ENCODE measurements around the gene NPIPB2.

DNA sequence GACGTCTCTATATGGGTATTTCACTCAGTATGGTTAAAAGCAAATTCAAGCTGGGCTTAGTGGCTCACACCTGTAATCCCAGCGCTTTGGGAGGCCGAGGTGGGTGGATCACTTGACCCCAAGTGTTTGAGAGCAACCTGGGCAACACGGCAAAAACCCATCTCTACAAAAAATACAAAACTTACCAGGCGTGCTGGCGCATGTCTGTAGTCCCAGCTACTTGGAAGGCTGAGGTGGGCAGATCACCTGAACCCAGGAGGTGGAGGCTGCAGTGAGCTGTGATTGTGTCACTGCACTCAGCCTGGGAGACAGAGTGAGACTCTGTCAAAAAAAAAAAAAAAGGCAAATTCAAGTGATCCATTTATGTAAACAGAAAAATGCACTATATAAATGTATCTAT lies 21.9 kb upstream of the NPIPB2 start:
- TF ChIP-seq, protein P1, sequence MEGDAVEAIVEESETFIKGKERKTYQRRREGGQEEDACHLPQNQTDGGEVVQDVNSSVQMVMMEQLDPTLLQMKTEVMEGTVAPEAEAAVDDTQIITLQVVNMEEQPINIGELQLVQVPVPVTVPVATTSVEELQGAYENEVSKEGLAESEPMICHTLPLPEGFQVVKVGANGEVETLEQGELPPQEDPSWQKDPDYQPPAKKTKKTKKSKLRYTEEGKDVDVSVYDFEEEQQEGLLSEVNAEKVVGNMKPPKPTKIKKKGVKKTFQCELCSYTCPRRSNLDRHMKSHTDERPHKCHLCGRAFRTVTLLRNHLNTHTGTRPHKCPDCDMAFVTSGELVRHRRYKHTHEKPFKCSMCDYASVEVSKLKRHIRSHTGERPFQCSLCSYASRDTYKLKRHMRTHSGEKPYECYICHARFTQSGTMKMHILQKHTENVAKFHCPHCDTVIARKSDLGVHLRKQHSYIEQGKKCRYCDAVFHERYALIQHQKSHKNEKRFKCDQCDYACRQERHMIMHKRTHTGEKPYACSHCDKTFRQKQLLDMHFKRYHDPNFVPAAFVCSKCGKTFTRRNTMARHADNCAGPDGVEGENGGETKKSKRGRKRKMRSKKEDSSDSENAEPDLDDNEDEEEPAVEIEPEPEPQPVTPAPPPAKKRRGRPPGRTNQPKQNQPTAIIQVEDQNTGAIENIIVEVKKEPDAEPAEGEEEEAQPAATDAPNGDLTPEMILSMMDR (IDR thresholded peaks at IDR 0.05), result no peak
- TF ChIP-seq POLR2A (IDR thresholded peaks at IDR 0.05), result no peak

Measured in Peyer's patch (tissue), 4 donors.